Activated CD8-positive, alpha-beta T cell treated with anti-CD3 and anti-CD28 coated beads for 36 hours (primary cell): ENCODE data around the gene FAM222B. TPM values are rescaled to one million over a fixed set of nuclear protein-coding genes. Genes with fewer than 3 reads are reported as not detected.

ENCODE experiments used
- ATAC-seq: fragments of 200-7000 bp; cut with Tn5 transposase; one replicate; pipeline ENCODE4 v1.10.0; 2021; ENCODE audit warnings: mild to moderate bottlenecking, moderate library complexity
- CTCF ChIA-PET: fragments of 350-600 bp; sonication (Branson Sonifier 250); formaldehyde crosslinking; loops from one replicate; lab custom pipeline; 2021; ENCODE audit warnings: antibody characterized with exemption; lab: Charles Lee
- POLR2A ChIA-PET: fragments of 350-600 bp; sonication (Branson Sonifier 250); formaldehyde crosslinking; loops from one replicate; lab custom pipeline; 2021; ENCODE audit warnings: antibody characterized with exemption; lab: Charles Lee
- DNase-seq: peaks from one replicate; pipeline ENCODE4 v3.0.0-alpha.2; 2020
- H3K27ac Mint-ChIP-seq: one replicate; pipeline ENCODE4 v1.8.0; 2021; ENCODE audit warnings: mild to moderate bottlenecking, mixed read lengths
- H3K27me3 Mint-ChIP-seq: one replicate; pipeline ENCODE4 v1.8.0; 2021; ENCODE audit warnings: mixed read lengths
- H3K36me3 Mint-ChIP-seq: one replicate; pipeline ENCODE4 v1.8.0; 2021; ENCODE audit warnings: low read depth, mixed read lengths
- H3K4me1 Mint-ChIP-seq: one replicate; pipeline ENCODE4 v1.8.0; 2021; ENCODE audit warnings: low read depth, mixed read lengths
- H3K4me3 Mint-ChIP-seq: one replicate; pipeline ENCODE4 v1.8.0; 2021; ENCODE audit warnings: mild to moderate bottlenecking, moderate library complexity, mixed read lengths
- H3K9me3 Mint-ChIP-seq: one replicate; pipeline ENCODE4 v1.8.0; 2021; ENCODE audit warnings: mixed read lengths
- intact Hi-C: fragments of 100-400 bp; cut with micrococcal nuclease; formaldehyde crosslinking; loops from one replicate; pipeline ENCODE4 v1.10.0; 2022
- total RNA-seq, 2 experiments: library from RNA; stranded (reverse); gene quantifications; one replicate each; pipeline ENCODE4 v1.2.3, GENCODE V29; 2021
- TF ChIP-seq, protein P1 (sequence below): fragments of 200-600 bp; IDR thresholded peaks from one replicate; pipeline ENCODE4 v1.8.0; 2022; ENCODE audit warnings: antibody characterized with exemption, mild to moderate bottlenecking

Gene FAM222B
- total RNA-seq, 2 experiments from 2014 or later = 14.7 to 15.2 TPM

DNA sequence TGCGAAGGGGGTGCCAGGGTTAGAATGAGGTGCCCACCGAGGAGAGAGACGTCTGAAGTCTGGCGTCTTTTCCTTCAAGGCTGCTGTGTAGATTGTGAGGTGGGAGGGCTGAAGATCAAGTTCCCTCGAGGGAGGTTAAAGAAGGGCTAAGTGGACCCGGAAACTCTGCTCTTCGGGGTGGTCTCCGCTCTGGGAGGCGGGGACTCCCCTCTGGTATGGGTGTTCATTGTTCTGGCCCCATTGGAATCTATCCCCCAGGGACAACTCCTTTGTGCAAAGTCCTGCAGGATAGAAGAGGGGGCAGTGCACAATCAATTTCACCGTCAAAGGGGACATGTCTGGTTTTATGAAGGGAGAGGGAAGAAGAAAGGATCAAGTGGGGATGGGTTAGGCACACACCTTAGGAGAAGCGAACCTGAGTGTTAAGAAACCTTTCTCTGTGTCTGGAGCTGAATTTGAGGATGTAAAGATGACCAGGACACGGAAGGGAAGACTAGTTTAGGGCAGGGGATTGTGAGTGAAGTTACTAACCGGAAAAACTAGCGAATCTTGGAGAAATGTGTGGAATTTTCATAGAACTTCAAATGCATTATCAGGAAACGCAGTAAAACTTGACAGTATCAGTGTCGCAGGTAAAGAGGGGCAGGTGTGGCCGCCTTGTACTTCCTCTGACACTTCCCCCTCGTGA, 124.1 kb downstream of the FAM222B start:
- ATAC-seq = no peak
- H3K9me3 Mint-ChIP-seq = no peaks in the 10 kb centered on the region
- peak overlapping the region; percentile 81 for H3K27ac Mint-ChIP-seq
- intact Hi-C loops = no loop called here
- TF ChIP-seq, protein P1, sequence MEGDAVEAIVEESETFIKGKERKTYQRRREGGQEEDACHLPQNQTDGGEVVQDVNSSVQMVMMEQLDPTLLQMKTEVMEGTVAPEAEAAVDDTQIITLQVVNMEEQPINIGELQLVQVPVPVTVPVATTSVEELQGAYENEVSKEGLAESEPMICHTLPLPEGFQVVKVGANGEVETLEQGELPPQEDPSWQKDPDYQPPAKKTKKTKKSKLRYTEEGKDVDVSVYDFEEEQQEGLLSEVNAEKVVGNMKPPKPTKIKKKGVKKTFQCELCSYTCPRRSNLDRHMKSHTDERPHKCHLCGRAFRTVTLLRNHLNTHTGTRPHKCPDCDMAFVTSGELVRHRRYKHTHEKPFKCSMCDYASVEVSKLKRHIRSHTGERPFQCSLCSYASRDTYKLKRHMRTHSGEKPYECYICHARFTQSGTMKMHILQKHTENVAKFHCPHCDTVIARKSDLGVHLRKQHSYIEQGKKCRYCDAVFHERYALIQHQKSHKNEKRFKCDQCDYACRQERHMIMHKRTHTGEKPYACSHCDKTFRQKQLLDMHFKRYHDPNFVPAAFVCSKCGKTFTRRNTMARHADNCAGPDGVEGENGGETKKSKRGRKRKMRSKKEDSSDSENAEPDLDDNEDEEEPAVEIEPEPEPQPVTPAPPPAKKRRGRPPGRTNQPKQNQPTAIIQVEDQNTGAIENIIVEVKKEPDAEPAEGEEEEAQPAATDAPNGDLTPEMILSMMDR = no peak
- CTCF ChIA-PET = interaction anchor here (1.9 kb wide), 1 partner anchor 235 kb away, joined by 11 read pairs; no protein-coding TSS in a partner anchor
- DNase-seq = no peak
- H3K4me1 Mint-ChIP-seq = peaks cover 24% of the 10 kb centered on the region
- POLR2A ChIA-PET = interaction anchor here (4.1 to 11.5 kb wide), 2 partner anchors 7 to 25 kb away, joined by 31 to 480 read pairs; partner anchors contain the start of genes PROCA1 and TRAF4
- H3K27me3 Mint-ChIP-seq = peaks cover 14% of the 10 kb centered on the region
- H3K36me3 Mint-ChIP-seq = peaks cover 37% of the 10 kb centered on the region
- H3K4me3 Mint-ChIP-seq = peak overlapping the region; percentile 100

DNA sequence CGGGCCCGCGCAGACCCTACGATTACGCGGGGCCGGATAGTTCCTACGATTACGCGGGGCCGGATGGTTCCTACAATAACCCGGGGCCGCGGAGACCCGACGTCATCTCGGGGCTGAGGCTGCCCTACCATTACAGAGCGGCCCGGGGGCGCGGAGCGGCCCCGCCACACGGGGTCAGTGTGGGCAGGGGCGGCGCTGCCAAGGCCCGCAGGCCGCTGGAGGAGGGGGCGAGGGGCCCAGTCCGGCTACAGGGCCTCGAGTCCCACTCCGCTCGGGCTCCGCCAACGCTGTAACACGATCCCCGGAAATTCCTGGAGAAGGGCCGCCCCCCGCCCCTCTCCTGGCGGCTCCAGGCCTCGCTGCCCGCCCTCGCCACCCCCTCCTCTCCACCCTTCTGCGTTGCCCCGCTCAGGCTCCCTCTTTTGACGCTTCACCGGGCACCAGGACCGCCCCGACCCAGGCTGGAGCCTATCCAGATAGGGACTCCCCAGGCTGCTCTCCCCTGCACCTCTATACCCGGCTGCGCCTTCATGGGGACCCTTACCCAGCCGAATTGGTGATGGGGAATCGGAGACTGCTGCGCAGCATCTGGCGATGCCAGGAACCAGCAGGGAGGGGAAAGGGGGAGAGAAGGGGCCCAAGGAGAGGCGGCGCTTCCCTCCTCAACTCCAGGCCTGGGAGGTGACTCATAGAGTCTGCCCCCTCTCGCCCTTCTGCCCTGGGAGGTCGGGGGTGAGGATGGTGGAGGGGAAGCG, 124.8 kb downstream of the FAM222B start, which contains the start of gene RAB34:
RAB34 (minus strand) TSS at position 291 of the 755 bp plus-strand sequence. CDS start 602 bp downstream, outside the sequence.
- Mint-ChIP-seq H3K9me3 (no peaks in the 10 kb centered on the region), H3K4me1 (peaks cover 19% of the 10 kb centered on the region), H3K27me3 (peaks cover 14% of the 10 kb centered on the region), H3K27ac (peak within 1 kb of the TSS; percentile 81), H3K4me3 (peak within 1 kb of the TSS; percentile 71), H3K36me3 (peaks cover 30% of the 10 kb centered on the region)
- ChIA-PET POLR2A (no interaction called here), CTCF (no interaction called here)
- no peak for ATAC-seq
- TF ChIP-seq, protein P1 = no peak
- intact Hi-C loops = no loop called here
- DNase-seq = peak; percentile 58

DNA sequence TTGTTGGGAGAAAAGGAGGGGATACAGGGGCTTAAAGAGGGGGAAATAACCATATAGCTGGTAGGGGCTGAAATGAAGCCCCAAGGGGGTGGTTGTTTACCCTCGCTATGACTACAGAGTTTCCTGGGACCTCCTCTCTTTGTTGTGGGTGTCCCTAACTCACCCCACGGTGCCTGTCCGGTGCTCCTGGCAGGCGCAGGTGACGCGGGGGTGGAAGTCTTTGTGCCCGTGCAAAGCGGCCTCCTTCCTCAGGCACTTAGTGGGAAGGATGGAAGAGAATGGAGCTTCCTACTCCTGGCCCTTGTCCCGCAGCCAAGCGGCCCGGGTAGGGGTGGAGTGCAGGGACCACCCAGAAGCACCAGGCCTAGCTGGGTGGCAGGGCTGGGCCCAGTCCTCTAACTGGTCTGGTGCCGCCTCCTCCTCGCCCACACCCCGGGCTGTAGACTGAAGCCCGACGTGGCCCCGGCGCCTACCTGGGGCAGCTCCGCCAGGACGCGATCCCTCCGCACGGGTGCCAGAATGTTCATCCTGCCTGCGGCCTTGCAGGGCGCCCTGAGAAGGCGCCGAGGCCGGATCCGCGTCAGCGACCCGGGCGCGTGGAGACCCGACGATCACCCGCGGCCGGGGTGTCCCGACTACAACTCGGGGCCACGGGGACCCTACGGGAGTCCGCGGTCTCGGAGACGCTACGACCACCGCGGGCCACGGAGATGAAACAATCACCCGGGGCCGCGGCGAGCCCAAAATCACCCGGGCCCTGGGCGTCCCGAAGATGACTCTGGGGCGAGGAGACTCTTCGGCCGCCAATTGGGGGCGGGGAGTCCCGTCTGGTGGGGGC, 125.6 kb downstream of the FAM222B start:
- TF ChIP-seq, protein P1 = no peak
- Mint-ChIP-seq H3K4me1 (peaks cover 18% of the 10 kb centered on the region), H3K27me3 (peaks cover 14% of the 10 kb centered on the region), H3K9me3 (no peaks in the 10 kb centered on the region), H3K36me3 (peaks cover 22% of the 10 kb centered on the region), H3K27ac (peak overlapping the region; percentile 42), H3K4me3 (peak overlapping the region; percentile 57)
- ChIA-PET POLR2A (interaction anchor here (0.8 to 7.7 kb wide), 2 partner anchors 9 to 10 kb away, joined by 3 to 65 read pairs; partner anchors contain the start of genes NEK8 and TLCD1), CTCF (interaction anchor here (1.1 to 1.5 kb wide), 2 partner anchors 47 to 185 kb away, joined by 3 to 4 read pairs; no protein-coding TSS in a partner anchor)
- intact Hi-C loops = no loop called here
- ATAC-seq (no peak), DNase-seq (no peak)

DNA sequence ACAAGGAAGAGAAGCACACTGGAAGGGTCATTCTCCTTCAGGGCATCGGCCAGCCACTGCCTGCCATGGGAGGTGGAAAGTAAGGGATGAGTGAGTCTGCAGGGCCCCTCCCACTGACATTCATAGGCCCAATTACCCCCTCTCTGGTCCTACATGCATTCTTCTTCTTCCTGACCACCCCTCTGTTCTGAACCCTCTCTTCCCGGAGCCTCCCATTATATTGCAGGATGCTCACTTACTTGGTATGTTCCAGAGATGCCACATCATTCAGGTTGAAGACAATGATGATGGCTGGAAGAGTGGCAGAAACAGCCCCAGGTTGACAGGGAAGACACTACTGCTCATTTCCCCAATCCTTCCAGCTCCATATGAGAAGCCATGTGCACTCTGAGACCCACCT, 127.4 kb downstream of the FAM222B start:
- H3K4me1 Mint-ChIP-seq = peaks cover 26% of the 10 kb centered on the region
- ChIA-PET POLR2A (interaction anchor here (1.2 to 7.7 kb wide), 2 partner anchors 11 to 53 kb away, joined by 3 to 65 read pairs; partner anchors contain the start of genes NEK8, SUPT6H and TLCD1), CTCF (interaction anchor here (0.9 kb wide), 1 partner anchor 54 kb away, joined by 3 read pairs; no protein-coding TSS in a partner anchor)
- intact Hi-C loops = no loop called here
- peaks cover 14% of the 10 kb centered on the region for H3K27me3 Mint-ChIP-seq
- DNase-seq (no peak), ATAC-seq (no peak)
- no peaks in the 10 kb centered on the region for H3K9me3 Mint-ChIP-seq
- H3K36me3 Mint-ChIP-seq = peaks cover 5% of the 10 kb centered on the region
- no peak overlapping the region for H3K4me3 Mint-ChIP-seq
- no peak overlapping the region for H3K27ac Mint-ChIP-seq
- TF ChIP-seq, protein P1 = no peak
